ENCODE results near the gene SPP1.

Gene SPP1

DNA sequence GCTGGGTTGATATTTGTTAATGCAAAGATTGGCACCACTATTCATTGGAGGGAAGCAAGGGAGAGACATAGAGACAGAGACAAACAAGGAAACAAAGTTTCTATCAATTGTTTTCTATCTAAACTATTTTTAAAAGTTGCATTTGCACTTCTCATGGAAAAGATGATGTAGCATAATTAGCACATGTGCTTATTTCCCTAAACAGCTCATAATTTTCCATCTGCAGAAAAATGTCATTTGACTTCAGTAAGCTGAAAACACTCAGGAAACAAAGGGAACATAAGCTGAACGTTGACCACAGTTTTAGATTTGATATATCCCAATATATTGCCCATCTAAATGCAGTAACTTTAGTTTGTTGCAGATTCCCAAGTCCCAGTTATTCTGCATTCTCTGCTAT is 18.5 kb upstream of the SPP1 start:
- DNase-seq: no peak

- no peak for DNase-seq
Observed at GRCh38 chr4:87961993-87962392, 13.5 kb upstream of the SPP1 start.

GRCh38 chr4:87962398-87963146 is 12.9 kb upstream of the SPP1 start:
- DNase-seq: no peak

GRCh38 chr4:87965501-87965975 is 10.0 kb upstream of the SPP1 start:
- no peak for DNase-seq

DNA sequence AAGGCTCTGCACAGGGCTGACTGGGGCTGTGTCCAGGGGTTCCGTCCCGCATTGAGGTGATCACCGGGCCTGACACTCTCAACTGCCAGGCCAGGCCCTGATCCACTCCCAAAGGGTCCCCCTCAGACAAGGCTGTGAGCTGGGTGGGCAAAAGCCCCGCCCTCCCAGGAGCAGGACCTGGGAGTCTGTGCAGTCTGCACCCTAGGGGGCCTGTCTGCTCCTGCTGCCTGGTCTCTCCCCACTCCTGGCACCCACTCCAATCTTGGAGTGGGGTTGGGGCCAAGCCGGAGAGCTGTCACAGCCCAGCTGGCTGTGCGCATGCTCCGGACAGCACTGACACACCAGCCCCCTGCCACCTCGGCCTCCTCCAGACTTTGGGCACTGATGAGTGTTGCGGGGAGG is 9.4 kb upstream of the SPP1 start:
- DNase-seq: no peak

DNA sequence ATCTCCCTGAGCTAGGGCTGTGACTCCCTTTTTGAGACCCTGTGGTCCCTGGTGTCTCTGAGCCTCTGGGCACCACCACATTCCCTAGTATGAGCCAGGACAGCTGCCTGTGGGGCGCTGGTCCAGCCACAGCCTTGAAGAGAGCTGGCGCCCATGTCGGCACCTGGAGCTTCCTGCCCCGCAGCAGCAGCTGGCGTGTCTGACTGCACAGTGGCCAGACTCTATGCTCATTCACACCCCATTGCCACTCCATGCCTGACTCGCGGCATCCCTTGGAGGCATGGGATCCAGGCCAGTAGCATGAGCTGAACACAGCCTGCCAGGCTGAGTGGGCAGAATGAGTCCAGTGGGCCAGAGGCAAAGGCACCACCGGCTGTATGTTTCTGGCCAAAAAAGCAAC is 8.3 kb upstream of the SPP1 start:
- no peak for DNase-seq

DNA sequence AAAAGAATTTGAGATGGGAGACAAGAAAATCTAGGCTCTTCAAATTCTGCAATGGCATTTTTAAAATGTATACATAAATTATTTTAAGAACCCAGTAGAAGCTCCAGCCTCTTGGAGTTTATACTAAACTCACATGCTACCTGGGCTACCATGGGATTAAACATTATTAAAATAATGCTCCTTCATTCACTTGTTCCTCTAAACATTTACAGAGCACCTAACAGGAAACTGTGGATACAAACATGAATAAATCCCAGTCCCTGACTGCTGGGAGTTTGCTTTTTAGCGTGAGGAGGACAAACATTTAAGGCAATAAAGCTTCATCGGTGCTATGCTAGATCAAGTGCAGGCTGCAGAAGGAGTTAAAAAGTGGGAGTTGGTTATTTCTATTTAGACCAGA is 5.4 kb upstream of the SPP1 start:
- DNase-seq: no peak

GRCh38 chr4:87971866-87972265 is 3.6 kb upstream of the SPP1 start:
- DNase-seq: peak; percentile 6

DNA sequence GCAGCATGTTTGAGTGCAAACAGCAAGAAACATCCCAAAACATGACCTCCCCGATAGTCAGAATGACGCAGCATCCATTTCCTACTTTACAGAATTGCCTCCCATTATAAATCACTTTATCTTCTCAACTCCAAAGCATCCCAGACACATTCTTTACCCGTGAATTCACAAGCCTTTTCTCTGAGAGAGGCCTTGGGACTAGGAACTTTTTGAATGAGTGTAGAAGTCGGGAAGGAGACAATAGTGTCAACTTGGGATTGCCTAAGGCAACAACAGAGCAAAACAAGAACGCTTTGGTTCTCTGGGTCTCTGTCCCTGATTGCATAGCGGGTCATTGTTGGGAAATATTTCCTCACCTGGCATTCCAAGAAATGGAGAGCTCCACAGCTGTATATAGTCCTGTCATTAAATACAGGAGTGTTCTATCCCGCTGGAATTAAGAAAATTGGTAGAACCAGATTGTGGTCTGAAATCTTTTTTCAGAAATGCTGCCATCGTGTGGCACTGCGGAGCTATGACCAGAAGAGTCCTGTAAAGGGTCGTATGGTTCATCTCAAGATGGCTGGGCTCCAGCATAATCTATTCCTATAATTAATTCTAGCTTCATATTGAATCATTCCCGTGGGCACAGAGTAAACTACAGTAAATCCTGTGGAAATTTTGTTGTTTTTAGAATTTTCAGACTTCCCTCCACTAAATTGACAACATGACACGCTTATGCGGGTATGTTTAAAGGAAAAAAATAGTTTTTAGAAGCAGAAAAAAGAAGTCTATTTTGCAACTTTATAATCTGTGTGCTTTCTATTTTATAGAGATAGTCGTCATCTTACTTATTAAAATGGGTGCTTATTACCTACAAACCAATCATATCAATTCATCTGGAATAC is 2.0 kb upstream of the SPP1 start:
- DNase-seq: peak; percentile 29

DNA sequence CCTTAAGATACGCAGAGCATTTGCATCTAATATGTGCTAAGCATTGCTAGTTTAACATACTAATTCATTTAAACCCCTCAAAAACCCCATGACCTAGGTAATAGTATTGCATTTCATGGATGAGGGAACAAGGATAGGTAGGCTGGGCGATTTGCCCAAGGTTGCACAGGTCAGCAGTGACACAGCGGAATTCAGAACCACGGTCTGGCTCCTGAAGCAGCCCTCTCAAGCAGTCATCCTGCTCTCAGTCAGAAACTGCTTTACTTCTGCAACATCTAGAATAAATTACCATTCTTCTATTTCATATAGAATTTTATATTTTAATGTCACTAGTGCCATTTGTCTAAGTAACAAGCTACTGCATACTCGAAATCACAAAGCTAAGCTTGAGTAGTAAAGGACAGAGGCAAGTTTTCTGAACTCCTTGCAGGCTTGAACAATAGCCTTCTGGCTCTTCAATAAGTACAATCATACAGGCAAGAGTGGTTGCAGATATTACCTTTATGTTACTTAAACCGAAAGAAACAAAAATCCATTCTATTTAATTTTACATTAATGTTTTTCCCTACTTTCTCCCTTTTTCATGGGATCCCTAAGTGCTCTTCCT is 555 bp upstream of the SPP1 start:
- no peak for DNase-seq

- DNase-seq: no peak
Observed at GRCh38 chr4:87977521-87978278, 2.2 kb downstream of the SPP1 start.

- DNase-seq: no peak
Observed at GRCh38 chr4:87978681-87979080, 3.2 kb downstream of the SPP1 start.

GRCh38 chr4:87979810-87980209 is 4.3 kb downstream of the SPP1 start:
- DNase-seq: no peak

GRCh38 chr4:87981486-87981885 is 6.0 kb downstream of the SPP1 start:
- no peak for DNase-seq

- DNase-seq: no peak
Observed at GRCh38 chr4:87982036-87982435, 6.5 kb downstream of the SPP1 start.

DNA sequence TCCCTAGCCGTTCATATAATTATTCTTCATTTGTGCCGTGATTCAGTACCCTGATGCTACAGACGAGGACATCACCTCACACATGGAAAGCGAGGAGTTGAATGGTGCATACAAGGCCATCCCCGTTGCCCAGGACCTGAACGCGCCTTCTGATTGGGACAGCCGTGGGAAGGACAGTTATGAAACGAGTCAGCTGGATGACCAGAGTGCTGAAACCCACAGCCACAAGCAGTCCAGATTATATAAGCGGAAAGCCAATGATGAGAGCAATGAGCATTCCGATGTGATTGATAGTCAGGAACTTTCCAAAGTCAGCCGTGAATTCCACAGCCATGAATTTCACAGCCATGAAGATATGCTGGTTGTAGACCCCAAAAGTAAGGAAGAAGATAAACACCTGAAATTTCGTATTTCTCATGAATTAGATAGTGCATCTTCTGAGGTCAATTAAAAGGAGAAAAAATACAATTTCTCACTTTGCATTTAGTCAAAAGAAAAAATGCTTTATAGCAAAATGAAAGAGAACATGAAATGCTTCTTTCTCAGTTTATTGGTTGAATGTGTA is 7.0 kb downstream of the SPP1 start:
- no peak for DNase-seq

- DNase-seq: no peak
Observed at GRCh38 chr4:87983996-87984395, 8.5 kb downstream of the SPP1 start.

DNA sequence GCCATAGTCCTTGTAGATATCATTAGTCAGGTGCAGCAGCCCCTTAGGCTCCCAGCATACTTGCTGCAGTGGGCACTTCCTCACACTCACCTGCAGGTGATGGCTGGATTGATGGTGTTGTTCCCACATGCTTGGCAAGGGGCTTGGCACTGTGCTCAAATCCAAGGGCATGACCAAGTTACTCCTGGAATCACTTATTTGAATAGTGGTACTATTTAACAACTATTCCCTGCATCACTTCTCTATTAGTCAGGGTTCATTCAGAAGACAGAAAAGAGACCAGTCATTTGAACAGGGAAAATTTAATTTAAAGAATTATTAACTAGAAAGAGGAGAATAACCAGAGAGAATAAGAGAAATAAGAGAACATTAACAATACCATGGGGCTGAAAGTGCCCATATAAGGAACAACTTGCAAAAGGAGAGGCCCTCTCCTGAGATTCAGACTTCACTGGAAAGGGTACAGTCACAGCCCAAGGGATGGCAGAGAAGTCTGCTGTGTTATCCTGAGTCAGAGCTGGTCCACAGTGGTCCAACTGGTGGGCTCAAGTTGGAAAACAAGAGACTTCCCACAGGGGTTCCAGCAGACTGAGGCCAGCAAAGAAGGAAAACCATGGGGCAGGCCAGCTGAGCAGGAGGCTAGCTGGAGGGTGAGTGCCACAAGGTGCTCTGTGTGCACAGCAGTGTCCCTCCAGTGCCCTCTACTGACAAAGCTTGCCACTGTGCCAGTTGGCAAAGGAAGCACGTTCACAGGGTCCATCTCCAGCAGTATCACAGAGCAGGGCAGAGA is 9.8 kb downstream of the SPP1 start:
- DNase-seq: peak; percentile 53

DNA sequence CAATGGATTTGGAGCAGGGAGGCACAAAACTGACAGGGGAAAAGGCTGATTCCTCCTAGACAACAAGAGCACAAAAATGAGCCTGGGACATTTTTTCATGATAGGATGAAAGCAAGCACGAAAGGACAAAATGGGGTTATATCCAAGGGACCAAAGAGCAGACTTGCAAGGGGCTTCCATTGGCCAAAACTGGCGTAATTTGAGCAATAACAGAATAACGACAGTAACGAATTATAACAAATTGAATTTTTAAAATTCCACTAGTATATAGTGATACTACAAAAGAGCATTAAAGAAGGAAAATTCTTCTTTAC is 10.3 kb downstream of the SPP1 start:
- DNase-seq: no peak

DNA sequence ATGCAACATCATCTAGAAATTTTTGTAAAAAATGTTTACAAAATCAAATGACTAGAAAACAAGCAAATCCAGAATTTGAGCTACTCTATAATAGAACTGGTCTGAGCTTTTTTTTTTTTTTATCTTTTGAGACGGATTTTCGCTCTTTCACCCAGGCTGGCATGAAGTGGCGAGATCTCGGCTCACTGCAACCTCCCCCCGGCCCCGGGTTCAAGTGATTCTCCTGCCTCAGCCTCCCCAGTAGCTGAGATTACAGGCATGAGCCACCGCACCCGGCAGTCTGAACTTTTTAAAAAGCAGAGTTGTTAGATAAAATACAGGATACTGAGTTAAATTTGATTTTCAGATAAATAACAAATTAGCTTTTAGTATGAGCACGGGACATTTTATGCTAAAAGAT is 11.0 kb downstream of the SPP1 start:
- DNase-seq: no peak

- no peak for DNase-seq
Observed at GRCh38 chr4:87989765-87990164, 14.3 kb downstream of the SPP1 start.

DNA sequence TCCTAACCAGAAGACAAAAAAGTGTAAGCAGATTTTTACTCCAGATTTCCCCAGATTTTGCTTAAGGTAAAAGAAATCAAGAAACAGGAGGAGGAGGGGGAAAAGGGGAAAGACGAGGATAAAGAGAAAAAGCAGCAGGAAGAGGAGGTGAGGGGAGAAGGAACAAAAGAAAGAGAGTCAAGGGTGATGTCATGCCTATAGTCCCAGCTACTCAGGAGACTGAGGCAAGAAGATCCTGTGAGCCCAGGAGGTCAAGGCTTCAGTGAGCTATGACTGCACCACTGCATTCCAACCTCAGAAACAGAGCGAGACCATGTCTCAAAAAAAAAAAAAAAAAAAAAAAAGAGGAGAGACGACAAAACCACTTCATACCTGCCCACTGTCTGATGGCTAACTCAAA is 19.9 kb downstream of the SPP1 start:
- DNase-seq: no peak

All from NCI-H1092 treated with DMSO at 0.1 percent for 48 hours (cell line).